EL (cell line): ENCODE measurements around the gene RB1.
"Not testable (repeated sequence)": the region's sequence is repeated elsewhere in the genome, so short reads cannot be mapped to it uniquely, and the experiment has no call there.

ENCODE experiments used
- DNase-seq: peaks from one replicate; pipeline ENCODE4 v3.0.0-alpha.2; 2016

RB1 gene

GRCh38 chr13:48299591-48299990, 4.0 kb upstream of the RB1 start:
- no peak for DNase-seq

- DNase-seq: no peak
These were observed 636 bp upstream of the RB1 start for GRCh38 chr13:48302871-48303358.

- peak; percentile 64 for DNase-seq
These were observed 759 bp downstream of the RB1 start for GRCh38 chr13:48304143-48304876.

GRCh38 chr13:48311223-48311622, 7.7 kb downstream of the RB1 start:
- DNase-seq: no peak

GRCh38 chr13:48315969-48316650, 12.6 kb downstream of the RB1 start:
- DNase-seq: no peak

GRCh38 chr13:48316826-48317510, 13.4 kb downstream of the RB1 start:
- no peak for DNase-seq

GRCh38 chr13:48317511-48318376, 14.2 kb downstream of the RB1 start:
- no peak for DNase-seq

- no peak for DNase-seq
These were observed 14.8 kb downstream of the RB1 start for GRCh38 chr13:48318377-48318811.

- no peak for DNase-seq
These were observed 15.4 kb downstream of the RB1 start for GRCh38 chr13:48318821-48319511.

GRCh38 chr13:48319531-48320398, 16.2 kb downstream of the RB1 start:
- DNase-seq: no peak

GRCh38 chr13:48320399-48320790, 16.8 kb downstream of the RB1 start:
- no peak for DNase-seq

- DNase-seq: no peak
These were observed 17.4 kb downstream of the RB1 start for GRCh38 chr13:48320891-48321510.

- DNase-seq: no peak
These were observed 18.7 kb downstream of the RB1 start for GRCh38 chr13:48322294-48322693.

GRCh38 chr13:48333976-48334375, 30.4 kb downstream of the RB1 start:
- DNase-seq: peak; percentile 9

GRCh38 chr13:48334534-48335127, 31.1 kb downstream of the RB1 start:
- DNase-seq: peak; percentile 25

- not testable (repeated sequence) for DNase-seq
These were observed 35.6 kb downstream of the RB1 start for GRCh38 chr13:48339198-48339597.

GRCh38 chr13:48344264-48344663, 40.7 kb downstream of the RB1 start:
- no peak for DNase-seq

- no peak for DNase-seq
These were observed 43.0 kb downstream of the RB1 start for GRCh38 chr13:48346583-48346982.

- no peak for DNase-seq
These were observed 46.0 kb downstream of the RB1 start for GRCh38 chr13:48349525-48349924.

- DNase-seq: no peak
These were observed 50.0 kb downstream of the RB1 start for GRCh38 chr13:48353590-48353989.
